Stimulated activated naive CD4-positive, alpha-beta T cell (primary cell): ENCODE measurements around the gene SLC25A42.
A peak's percentile ranks its signal among the peaks of the same experiment; 100 is the strongest.
"Not testable (repeated sequence)": the region's sequence is repeated elsewhere in the genome, so short reads cannot be mapped to it uniquely, and the experiment has no call there.

Experiments
- DNase-seq, 6 experiments: peaks; one replicate each; lab custom pipeline; 2025; lab: John Stamatoyannopoulos, UW

SLC25A42 gene

GRCh38 chr19:19135713-19136112 lies 71.9 kb downstream of the SLC25A42 start:
- not testable (repeated sequence) for DNase-seq

- DNase-seq: no peak
Measured at GRCh38 chr19:19137556-19138108, 73.8 kb downstream of the SLC25A42 start.

- DNase-seq: peak; percentile 89 to 95 (median 93)
Measured at GRCh38 chr19:19138109-19138981, 74.6 kb downstream of the SLC25A42 start, which contains the start of gene TMEM161A. TMEM161A (minus strand) TSS chr19:19138478; CDS start chr19:19138428, 50 bp downstream.

GRCh38 chr19:19139876-19140229 lies 76.1 kb downstream of the SLC25A42 start:
- DNase-seq: no peak

- no peak for DNase-seq
Measured at GRCh38 chr19:19140476-19140875, 76.7 kb downstream of the SLC25A42 start.

GRCh38 chr19:19142347-19142746 lies 78.6 kb downstream of the SLC25A42 start:
- no peak for DNase-seq

- no peak for DNase-seq
Measured at GRCh38 chr19:19145281-19145680, 81.5 kb downstream of the SLC25A42 start.

- DNase-seq: peak; percentile 52 to 89 (median 80)
Measured at GRCh38 chr19:19145684-19146608, 82.2 kb downstream of the SLC25A42 start.

- no peak for DNase-seq
Measured at GRCh38 chr19:19146865-19147264, 83.1 kb downstream of the SLC25A42 start.

- DNase-seq: no peak
Measured at GRCh38 chr19:19147344-19147743, 83.5 kb downstream of the SLC25A42 start.

GRCh38 chr19:19148504-19148903 lies 84.7 kb downstream of the SLC25A42 start:
- not testable (repeated sequence) for DNase-seq

- no peak for DNase-seq
Measured at GRCh38 chr19:19149435-19149834, 85.6 kb downstream of the SLC25A42 start.

- DNase-seq: no peak
Measured at GRCh38 chr19:19151418-19151817, 87.6 kb downstream of the SLC25A42 start.

- DNase-seq: no peak
Measured at GRCh38 chr19:19152668-19153384, 89.0 kb downstream of the SLC25A42 start.

- DNase-seq: no peak
Measured at GRCh38 chr19:19154768-19155494, 91.1 kb downstream of the SLC25A42 start.

GRCh38 chr19:19155495-19156219 lies 91.9 kb downstream of the SLC25A42 start:
- DNase-seq: no peak

GRCh38 chr19:19157808-19158207 lies 94.0 kb downstream of the SLC25A42 start:
- no peak for DNase-seq

GRCh38 chr19:19159534-19159933 lies 95.7 kb downstream of the SLC25A42 start:
- DNase-seq: no peak

GRCh38 chr19:19160461-19161035 lies 96.8 kb downstream of the SLC25A42 start:
- DNase-seq: no peak

- DNase-seq: no peak
Measured at GRCh38 chr19:19162495-19162894, 98.7 kb downstream of the SLC25A42 start.
